Adrenal gland (tissue), 12 donors: ENCODE measurements around the gene FHOD3. TPM values are rescaled to one million over a fixed set of nuclear protein-coding genes. Genes with fewer than 3 reads are reported as not detected.

Source experiments
- DNase-seq, 7 donors: peaks; one replicate each; pipeline ENCODE4 v3.0.0-alpha.2; 2019 to 2020
- H3K27ac ChIP-seq, 5 donors: fragments of 200-600 bp; sonication (generic) in 4 of 5; 1 replicate in 3 of 5; 2 replicates in 2 of 5; pipeline versions ENCODE4 v1.5.1 to v1.8.0; 2016 to 2020; ENCODE audit warnings: mild to moderate bottlenecking in 1 of 5
- H3K27me3 ChIP-seq: fragments of 200-600 bp; 2 replicates; pipeline ENCODE4 v1.8.0; 2021
- H3K36me3 ChIP-seq, 2 donors: fragments of 200-600 bp; replicated peaks in 1 of 2; 1 replicate in 1 of 2; 2 replicates in 1 of 2; pipeline versions ENCODE4 v1.5.1 to v1.8.0; 2018 to 2022
- H3K4me1 ChIP-seq, 2 donors: fragments of 200-600 bp; replicated peaks in 1 of 2; 1 replicate in 1 of 2; 2 replicates in 1 of 2; pipeline versions ENCODE4 v1.5.1 to v1.8.0; 2018 to 2021
- H3K4me3 ChIP-seq, 4 donors: fragments of 200-600 bp; sonication (generic) in 3 of 4; one replicate each; pipeline ENCODE4 v1.5.1; 2016 to 2018
- H3K9me3 ChIP-seq, 3 donors: fragments of 200-600 bp; sonication (generic) in 1 of 3; replicated peaks in 1 of 3; 1 replicate in 2 of 3; 2 replicates in 1 of 3; pipeline versions ENCODE4 v1.5.1 to v1.8.0; 2016 to 2021
- CTCF ChIP-seq, 6 experiments: fragments of 450-650 bp in 4 of 6; fragments of 200-600 bp in 2 of 6; sonication (generic) in 1 of 6; IDR thresholded peaks; 1 replicate in 5 of 6; 2 replicates in 1 of 6; pipeline versions ENCODE4 v1.5.1 to v1.8.0; 2016 to 2021; ENCODE audit warnings: antibody characterized with exemption in 6 of 6, mild to moderate bottlenecking in 2 of 6, moderate library complexity in 1 of 6
- POLR2A ChIP-seq, 2 donors: fragments of 450-650 bp; IDR thresholded peaks; one replicate each; pipeline ENCODE4 v1.6.1; 2017; ENCODE audit warnings: antibody characterized with exemption in 2 of 2, mild to moderate bottlenecking in 2 of 2, moderate library complexity in 1 of 2
- WGBS, 4 donors: extraction: QIAGEN DNeasy Blood & Tissue Kit in 2 of 4; methylation state at CpG; one replicate each; pipeline versions ENCODE4 v1.1.5 to v1.1.7; 2013 to 2017; 5-methylcytosine and 5-hydroxymethylcytosine counted together
- intact Hi-C, 2 donors: fragments of 100-400 bp; cut with DNase I; formaldehyde crosslinking; loops; one replicate each; pipeline versions ENCODE4 v1.14.1 to v1.15.0; 2022 to 2023
- polyA plus RNA-seq, 3 donors: library from polyadenylated mRNA; stranded (reverse); fragments of 200-250 nt in 2 of 3; fragments of 350-450 nt in 1 of 3; fragmentation: Illumina TruSeq in 1 of 3; extraction: RNeasy Lipid Tissue Mini Kit (QIAGEN cat#74804) in 1 of 3; gene quantifications; one replicate each; pipeline ENCODE4 v1.2.3, GENCODE V29; 2013 to 2014
- total RNA-seq, 9 donors: library from RNA; depleted of rRNA in 4 of 9; stranded (reverse); fragments of >200 nt in 4 of 9; fragments of 120-200 nt in 1 of 9; fragmentation: NEBNext Ultra II Directional in 1 of 9; extraction: Animal tissue kit (Norgen Biotek cat#: 25700) in 1 of 9; gene quantifications; one replicate each; pipeline versions ENCODE4 v1.1.0 to v1.2.4, GENCODE V29; 2013 to 2023
- donor health status: healthy with polysubstance abuse.
- donor health status: Bipolar disorder and iron deficiency.
- donor health status: DM: yes; HTN: yes; CAD: no.
- donor health status: DM: no; HTN: no; CAD: no.
- donor health status: DM: no; HTN: no; CAD: no.
- donor health status: DM: yes; HTN: yes; CAD: no.

The FHOD3 gene
- total and polyA plus RNA-seq, 12 donors, result 17.5 to 87.9 (median 48.5) TPM

GRCh38 chr18:36595818-36596215, 298.3 kb downstream of the FHOD3 start:
- Histone ChIP-seq H3K9me3 (no peaks in the 10 kb centered on the region), H3K27me3 (no peaks in the 10 kb centered on the region), H3K4me1 (no peaks in the 10 kb centered on the region), H3K36me3 (no peaks in the 10 kb centered on the region), H3K27ac (no peak overlapping the region), H3K4me3 (no peak overlapping the region)
- intact Hi-C loops, result no loop called here
- WGBS, 4 donors, result 93 to 97% (median 95%) methylated on average over 6 of the region's 6 CpGs
- no peak for TF ChIP-seq POLR2A (IDR thresholded peaks at IDR 0.05)
- TF ChIP-seq CTCF (IDR thresholded peaks at IDR 0.05), result no peak
- DNase-seq, result no peak

DNA sequence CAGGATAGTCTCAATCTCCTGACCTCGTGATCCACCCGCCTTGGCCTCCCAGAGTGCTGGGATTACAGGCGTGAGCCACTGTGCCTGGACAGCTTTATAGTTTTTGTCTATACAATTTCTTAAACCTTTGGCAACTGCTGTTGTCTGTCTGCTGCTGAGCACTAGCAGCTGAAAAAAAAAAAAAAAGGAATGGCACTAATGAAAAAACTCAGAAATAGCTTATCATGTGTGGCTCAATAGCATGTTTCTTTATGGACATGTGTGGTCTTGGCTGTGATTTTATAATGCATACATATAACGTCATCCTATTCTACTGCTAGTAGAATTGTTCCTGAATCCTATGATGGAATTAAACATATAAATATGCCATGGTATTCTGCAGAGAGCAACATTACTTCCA, 300.1 kb downstream of the FHOD3 start:
- intact Hi-C loops, result no loop called here
- Histone ChIP-seq H3K9me3 (no peaks in the 10 kb centered on the region), H3K36me3 (no peaks in the 10 kb centered on the region), H3K27ac (no peak overlapping the region), H3K27me3 (no peaks in the 10 kb centered on the region), H3K4me1 (peaks cover 0 to 5% of the 10 kb centered on the region in 2 donors), H3K4me3 (no peak overlapping the region)
- DNase-seq, result no peak
- TF ChIP-seq POLR2A (IDR thresholded peaks at IDR 0.05) (no peak), CTCF (IDR thresholded peaks at IDR 0.05) (no peak)
- 91 to 95% (median 92%) methylated on average over 4 of the region's 4 CpGs for WGBS, 4 donors

DNA sequence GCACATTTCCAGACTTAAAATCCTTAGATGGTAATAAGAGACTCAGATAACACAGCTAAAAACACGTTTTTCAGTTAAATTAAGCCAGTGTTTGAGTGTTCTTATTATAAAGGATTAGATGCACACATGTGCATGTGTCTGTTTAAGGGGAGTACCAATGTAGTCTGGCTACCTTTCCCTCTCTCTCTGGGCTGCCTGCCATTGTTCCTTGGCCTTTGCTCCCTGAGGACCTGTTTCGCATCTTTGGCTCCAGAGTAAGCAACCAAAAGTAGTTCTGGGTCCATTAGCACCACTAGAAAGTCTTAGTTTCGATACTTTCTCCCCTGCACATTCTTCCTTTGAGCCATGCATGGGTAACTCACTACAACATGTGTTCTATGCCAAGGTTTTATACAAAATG, 303.0 kb downstream of the FHOD3 start:
- WGBS, 4 donors, result 86 to 93% (median 90%) methylated on average over 3 of the region's 3 CpGs

GRCh38 chr18:36601316-36601715, 303.8 kb downstream of the FHOD3 start:
- intact Hi-C loops, result no loop called here
- Histone ChIP-seq H3K36me3 (no peaks in the 10 kb centered on the region), H3K27me3 (no peaks in the 10 kb centered on the region), H3K27ac (no peak overlapping the region), H3K4me3 (no peak overlapping the region), H3K9me3 (no peaks in the 10 kb centered on the region), H3K4me1 (peaks cover 0 to 5% of the 10 kb centered on the region in 2 donors)
- TF ChIP-seq CTCF (IDR thresholded peaks at IDR 0.05) (no peak), POLR2A (IDR thresholded peaks at IDR 0.05) (no peak)
- DNase-seq, result no peak
- 84 to 93% (median 90%) methylated on average over 1 of the region's 1 CpG for WGBS, 4 donors

More for the DNA sequence above, 303.0 kb downstream of the FHOD3 start:
- TF ChIP-seq CTCF (IDR thresholded peaks at IDR 0.05) (no peak), POLR2A (IDR thresholded peaks at IDR 0.05) (no peak)
- H3K9me3 ChIP-seq, result no peaks in the 10 kb centered on the region
- intact Hi-C loops, result no loop called here
- peaks cover 0 to 5% of the 10 kb centered on the region in 2 donors for H3K4me1 ChIP-seq
- no peak for DNase-seq
- no peak overlapping the region for H3K4me3 ChIP-seq
- H3K27ac ChIP-seq, result no peak overlapping the region
- H3K36me3 ChIP-seq, result no peaks in the 10 kb centered on the region
- no peaks in the 10 kb centered on the region for H3K27me3 ChIP-seq
